ENCODE measurements around the gene HSFX3.
"Not testable (repeated sequence)": the region's sequence is repeated elsewhere in the genome, so short reads cannot be mapped to it uniquely, and the experiment has no call there.

Gene HSFX3, protein sequence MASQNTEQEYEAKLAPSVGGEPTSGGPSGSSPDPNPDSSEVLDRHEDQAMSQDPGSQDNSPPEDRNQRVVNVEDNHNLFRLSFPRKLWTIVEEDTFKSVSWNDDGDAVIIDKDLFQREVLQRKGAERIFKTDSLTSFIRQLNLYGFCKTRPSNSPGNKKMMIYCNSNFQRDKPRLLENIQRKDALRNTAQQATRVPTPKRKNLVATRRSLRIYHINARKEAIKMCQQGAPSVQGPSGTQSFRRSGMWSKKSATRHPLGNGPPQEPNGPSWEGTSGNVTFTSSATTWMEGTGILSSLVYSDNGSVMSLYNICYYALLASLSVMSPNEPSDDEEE

DNA sequence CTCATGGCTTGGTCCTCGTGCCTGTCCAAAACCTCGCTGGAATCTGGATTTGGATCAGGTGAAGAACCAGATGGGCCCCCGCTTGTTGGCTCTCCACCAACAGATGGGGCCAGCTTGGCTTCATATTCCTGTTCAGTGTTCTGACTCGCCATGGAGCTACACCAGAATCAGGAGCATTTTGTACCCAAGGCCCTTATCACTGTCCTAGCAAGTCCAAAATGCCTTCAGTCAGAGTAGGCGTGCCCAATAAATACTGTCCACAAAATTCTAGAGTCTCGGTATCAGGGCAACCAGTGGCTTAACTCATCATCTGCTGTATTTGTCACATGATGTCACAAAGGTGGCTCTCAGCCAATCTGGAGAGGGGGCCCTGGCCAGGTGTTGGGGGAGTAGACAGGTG, at the start of gene HSFX3:
HSFX3 (minus strand) TSS at position 224 of the 400 bp plus-strand sequence; CDS start at position 152, 72 bp downstream.
- DNase-seq: not testable (repeated sequence)

DNA sequence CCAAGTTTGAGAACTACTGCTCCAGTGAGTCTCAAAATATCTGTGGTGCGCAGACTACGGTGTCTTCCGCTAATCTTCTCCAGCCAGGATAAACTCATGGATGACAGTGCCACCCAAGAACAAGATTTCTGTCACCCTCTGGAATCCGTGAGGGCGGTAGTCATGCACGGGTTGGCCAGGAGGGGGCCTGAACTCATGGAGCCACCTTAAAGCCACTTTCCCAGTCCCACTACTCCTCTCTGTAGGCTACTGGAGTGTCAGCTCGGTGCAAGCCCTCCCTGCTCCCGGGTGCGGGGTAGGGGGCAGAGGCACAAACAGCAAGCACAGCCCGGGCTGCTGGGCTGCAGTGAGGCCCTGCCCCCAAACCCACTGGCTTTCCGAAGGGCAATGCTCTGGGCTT, 48.9 kb upstream of the HSFX3 start:
- not testable (repeated sequence) for DNase-seq

- DNase-seq: not testable (repeated sequence)
These were observed 46.2 kb upstream of the HSFX3 start for GRCh38 chrX:149595943-149596342.

- not testable (repeated sequence) for DNase-seq
These were observed 45.5 kb upstream of the HSFX3 start, which contains the start of gene HSFX2 for GRCh38 chrX:149595214-149595613. Gene HSFX2, minus strand, starts transcription at chrX:149595314. Its CDS starts 614 bp downstream, at chrX:149594700.

GRCh38 chrX:149590993-149591392, 41.3 kb upstream of the HSFX3 start:
- DNase-seq: not testable (repeated sequence)

- not testable (repeated sequence) for DNase-seq
These were observed 37.6 kb upstream of the HSFX3 start, which contains the start of gene MAGEA9B for GRCh38 chrX:149587359-149587758. Gene MAGEA9B, minus strand, starts transcription at chrX:149587459. Its CDS starts 4,280 bp downstream, at chrX:149583179.

- not testable (repeated sequence) for DNase-seq
These were observed 35.9 kb upstream of the HSFX3 start for GRCh38 chrX:149585631-149586030.

GRCh38 chrX:149573456-149573855, 23.7 kb upstream of the HSFX3 start:
- not testable (repeated sequence) for DNase-seq

DNA sequence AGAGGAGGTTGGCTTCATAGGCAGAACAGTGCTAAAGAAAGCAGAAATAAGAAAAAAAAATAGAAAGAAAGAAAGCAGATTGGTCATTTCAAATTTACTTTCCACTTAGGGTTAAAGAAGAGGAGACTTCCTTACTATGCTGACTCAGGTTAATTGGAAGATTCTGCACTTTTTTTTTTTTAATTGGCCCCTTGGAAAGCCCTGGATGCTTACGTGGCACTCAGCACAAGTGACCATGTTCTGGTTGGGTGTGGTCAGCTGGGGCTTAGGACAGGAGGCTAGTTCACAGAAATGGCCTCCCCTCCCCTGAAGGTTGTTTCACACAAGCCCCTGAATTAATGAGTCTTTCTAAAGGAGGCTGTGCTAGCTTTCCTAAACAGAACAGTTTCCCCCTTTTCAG, 23.0 kb upstream of the HSFX3 start:
- no peak for DNase-seq

DNA sequence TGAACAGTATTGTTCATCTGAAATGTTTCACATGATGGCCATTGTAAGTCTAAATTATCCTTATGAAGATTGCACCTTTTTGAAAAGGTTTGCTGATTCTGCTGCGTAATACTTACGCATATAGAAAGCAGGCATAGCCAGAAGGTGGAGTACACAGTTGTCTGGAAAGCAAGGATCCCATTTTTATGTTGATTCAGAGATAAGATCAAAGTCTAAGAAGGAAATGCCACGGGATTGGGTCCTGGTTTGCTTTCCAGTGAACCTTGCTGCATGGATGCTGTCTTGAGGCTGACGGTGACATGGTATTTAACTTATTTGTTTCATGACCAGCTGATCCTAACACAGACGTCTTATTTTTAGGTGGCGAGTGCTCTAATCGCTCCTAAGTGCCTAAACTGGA, 22.0 kb upstream of the HSFX3 start:
- DNase-seq: no peak

- DNase-seq: no peak
These were observed 20.9 kb upstream of the HSFX3 start for GRCh38 chrX:149570668-149571067.

- DNase-seq: peak; percentile 38
These were observed 20.0 kb upstream of the HSFX3 start for GRCh38 chrX:149569770-149570169.

DNA sequence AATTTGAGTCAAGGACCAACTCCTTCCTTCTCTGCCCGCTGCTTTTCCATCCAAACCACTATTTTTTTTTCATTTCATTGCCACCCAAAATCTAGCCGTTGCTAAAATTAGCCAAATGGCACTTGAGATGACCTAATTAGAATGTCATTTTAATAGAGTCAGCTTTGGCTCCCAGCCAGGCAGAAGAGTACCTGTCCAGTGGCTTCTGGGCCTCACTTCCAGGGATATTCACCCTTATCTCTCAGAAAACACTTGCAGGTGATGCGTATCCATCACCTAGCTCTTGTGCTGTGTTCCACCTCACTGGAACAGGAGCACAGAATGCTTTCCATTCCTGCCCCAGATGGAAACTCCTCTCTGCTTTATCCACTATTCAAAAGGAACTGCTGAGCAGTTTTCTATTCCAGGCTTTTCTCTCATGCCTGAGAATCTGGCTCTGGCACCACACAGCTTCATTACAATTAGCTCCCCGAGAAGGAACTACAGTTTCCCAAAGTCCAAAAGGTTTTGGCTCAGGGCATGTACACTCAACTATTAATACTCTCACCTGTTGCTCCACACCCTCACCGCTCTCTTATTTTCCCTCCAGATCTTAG, 19.1 kb upstream of the HSFX3 start:
- DNase-seq: no peak

- DNase-seq: no peak
These were observed 18.1 kb upstream of the HSFX3 start for GRCh38 chrX:149567621-149568417.

DNA sequence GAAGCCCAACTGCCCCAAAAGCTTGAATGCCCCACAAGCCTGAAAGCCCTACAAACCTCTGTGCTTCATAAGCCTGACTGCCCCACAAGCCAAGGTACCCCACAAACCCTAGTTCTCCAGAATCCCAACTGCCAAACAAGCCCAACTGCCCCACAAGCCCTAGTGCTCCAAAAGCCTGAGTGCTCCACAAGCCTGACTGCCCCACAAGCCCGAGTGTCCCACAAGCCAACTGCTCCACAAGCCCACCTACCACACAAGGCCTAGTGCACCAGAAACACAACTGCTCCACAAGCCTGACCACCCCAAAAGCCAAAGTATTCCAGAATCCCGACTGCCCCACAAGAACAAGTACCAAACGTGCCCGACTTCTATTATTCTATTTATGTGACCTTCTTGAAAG, 13.6 kb upstream of the HSFX3 start:
- no peak for DNase-seq

GRCh38 chrX:149555251-149555650, 5.5 kb upstream of the HSFX3 start:
- DNase-seq: not testable (repeated sequence)

DNA sequence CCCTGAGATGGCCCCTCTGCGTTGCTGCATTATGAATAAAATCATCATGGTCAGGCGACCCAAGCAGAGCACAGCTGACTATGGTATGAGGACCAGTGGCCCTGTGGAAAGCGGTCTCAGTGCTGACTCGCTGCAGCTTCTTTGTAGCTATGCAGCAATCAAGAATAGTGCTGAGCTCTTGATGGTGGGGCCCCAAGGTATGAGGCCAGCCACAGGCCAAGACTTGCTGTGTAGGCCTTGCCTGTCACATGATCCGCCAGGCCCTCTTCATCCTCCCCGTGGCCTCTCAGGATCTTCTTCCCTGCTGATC, 2.2 kb upstream of the HSFX3 start:
- not testable (repeated sequence) for DNase-seq

GRCh38 chrX:149551245-149551938, 1.7 kb upstream of the HSFX3 start:
- DNase-seq: not testable (repeated sequence)

DNA sequence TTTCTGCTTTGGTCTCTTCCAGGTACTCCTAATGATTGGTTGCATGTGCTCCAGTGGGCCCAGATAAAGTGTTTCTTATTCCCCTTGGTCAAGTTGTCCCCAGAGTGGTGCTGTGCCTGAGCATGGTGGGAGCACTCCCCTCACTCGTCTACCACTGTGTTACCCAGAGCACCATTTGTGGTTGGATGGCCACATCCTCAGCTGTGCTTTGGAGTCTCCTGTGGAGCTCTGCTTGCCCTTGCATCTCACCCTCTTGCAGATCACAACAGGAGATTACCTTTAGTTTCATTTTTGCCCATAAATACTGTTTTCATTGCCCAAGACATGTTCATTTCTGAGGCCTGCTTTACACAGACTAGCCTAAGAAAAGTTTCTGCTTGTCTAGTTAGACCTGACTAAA, 730 bp upstream of the HSFX3 start:
- peak; percentile 20 for DNase-seq

- DNase-seq: not testable (repeated sequence)
These were observed 1.9 kb downstream of the HSFX3 start for GRCh38 chrX:149547782-149548181.

DNA sequence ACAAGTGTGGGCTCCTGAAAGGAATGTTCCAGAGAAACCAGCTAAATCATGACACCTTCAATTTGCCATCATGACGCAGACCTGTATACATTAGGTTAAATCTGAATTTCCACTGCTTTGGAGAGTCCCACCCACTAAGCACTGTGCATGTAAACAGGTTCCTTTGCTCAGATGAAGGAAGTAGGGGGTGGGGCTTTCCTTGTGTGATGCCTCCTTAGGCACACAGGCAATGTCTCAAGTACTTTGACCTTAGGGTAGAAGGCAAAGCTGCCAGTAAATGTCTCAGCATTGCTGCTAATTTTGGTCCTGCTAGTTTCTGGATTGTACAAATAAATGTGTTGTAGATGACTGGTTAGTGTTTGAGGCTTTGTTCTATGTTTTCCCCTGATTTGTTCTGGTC, 2.8 kb downstream of the HSFX3 start:
- DNase-seq: not testable (repeated sequence)
